ENCODE data around the gene C12orf60. TPM values are rescaled to one million over a fixed set of nuclear protein-coding genes. Genes with fewer than 3 reads are reported as not detected.

The C12orf60 gene
- total and polyA plus RNA-seq, 2 donors from 2014 or later: 2.0 to 4.5 TPM

DNA sequence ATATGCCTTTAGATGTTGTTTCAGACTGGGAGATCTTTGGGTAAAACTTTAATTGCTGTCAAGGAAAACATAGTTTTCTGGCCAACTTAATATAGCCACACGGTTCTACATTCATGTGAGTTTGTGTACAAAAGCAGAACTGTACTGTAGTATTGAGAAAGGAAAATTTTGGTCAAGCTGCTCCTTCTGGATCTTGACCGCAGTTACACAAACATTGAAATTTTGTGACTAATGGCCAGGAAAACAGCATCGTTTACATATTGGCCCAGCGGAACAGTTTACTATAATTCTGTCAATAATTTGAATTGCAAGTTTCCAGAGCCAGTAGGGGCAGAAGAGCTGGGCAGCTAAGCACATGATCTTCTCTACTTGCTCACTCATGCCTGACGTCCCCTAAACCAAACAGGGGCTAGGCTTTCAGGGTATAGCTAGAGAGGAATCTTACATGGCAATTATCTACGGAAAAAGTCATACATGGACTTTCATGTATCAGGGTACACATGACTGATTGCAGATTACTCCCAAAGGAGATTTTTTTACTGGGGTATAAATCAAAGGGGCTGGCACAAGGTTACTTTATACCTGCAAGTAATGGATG, 51.2 kb downstream of the C12orf60 start:
- Histone ChIP-seq H3K9ac (ENCODE audit: low read length in 3 of 3) (no peak overlapping the region), H3K27me3 (ENCODE audit: control insufficient read depth, insufficient read depth, low read length) (no peaks in the 10 kb centered on the region), H3K4me1 (ENCODE audit: control insufficient read depth in 2 of 3, insufficient read depth in 2 of 3, low read depth in 1 of 3, low read length in 3 of 3) (peaks cover 0 to 4% (median 0%) of the 10 kb centered on the region in 3 donors), H3K36me3 (ENCODE audit: control insufficient read depth in 2 of 3, insufficient read depth in 3 of 3, low read length in 3 of 3) (no peaks in the 10 kb centered on the region), H3K27ac (ENCODE audit: low read depth in 2 of 2, low read length in 2 of 2) (no peak overlapping the region), H3K4me3 (ENCODE audit: low read length in 3 of 3) (no peak overlapping the region), H3K9me3 (ENCODE audit: control insufficient read depth in 2 of 3, insufficient read depth in 1 of 3, low read length in 3 of 3) (peaks cover 0 to 10% (median 1%) of the 10 kb centered on the region in 3 donors)
- TF ChIP-seq, protein P1, sequence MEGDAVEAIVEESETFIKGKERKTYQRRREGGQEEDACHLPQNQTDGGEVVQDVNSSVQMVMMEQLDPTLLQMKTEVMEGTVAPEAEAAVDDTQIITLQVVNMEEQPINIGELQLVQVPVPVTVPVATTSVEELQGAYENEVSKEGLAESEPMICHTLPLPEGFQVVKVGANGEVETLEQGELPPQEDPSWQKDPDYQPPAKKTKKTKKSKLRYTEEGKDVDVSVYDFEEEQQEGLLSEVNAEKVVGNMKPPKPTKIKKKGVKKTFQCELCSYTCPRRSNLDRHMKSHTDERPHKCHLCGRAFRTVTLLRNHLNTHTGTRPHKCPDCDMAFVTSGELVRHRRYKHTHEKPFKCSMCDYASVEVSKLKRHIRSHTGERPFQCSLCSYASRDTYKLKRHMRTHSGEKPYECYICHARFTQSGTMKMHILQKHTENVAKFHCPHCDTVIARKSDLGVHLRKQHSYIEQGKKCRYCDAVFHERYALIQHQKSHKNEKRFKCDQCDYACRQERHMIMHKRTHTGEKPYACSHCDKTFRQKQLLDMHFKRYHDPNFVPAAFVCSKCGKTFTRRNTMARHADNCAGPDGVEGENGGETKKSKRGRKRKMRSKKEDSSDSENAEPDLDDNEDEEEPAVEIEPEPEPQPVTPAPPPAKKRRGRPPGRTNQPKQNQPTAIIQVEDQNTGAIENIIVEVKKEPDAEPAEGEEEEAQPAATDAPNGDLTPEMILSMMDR (IDR thresholded peaks at IDR 0.05; ENCODE audit: borderline replicate concordance, extremely low read depth, insufficient read depth): no peak
- intact Hi-C loops (cut with DNase I): no loop called here
- DNase-seq: peak in 3 of 5 donors; percentile 50 to 77 (median 76)
- FAIRE-seq: no peak

DNA sequence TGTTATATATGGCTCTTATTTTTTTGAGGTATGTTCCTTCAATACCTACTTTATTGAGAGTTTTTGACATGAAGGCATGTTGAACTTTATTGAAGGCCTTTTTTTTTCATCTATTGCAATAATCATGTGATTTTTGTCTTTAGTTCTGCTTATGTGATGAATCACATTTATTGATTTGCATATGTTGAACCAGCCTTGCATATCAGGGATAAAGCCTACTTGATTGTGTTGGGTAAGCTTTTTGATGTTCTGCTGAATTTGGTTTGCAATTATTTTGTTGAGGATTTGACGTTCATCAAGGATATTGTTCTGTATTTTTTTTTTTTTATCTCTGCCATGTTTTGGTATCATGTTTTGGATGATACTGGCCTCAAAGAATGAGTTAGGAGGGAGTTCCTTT, 55.0 kb downstream of the C12orf60 start:
- TF ChIP-seq, protein P1 (IDR thresholded peaks at IDR 0.05; ENCODE audit: borderline replicate concordance, extremely low read depth, insufficient read depth): no peak
- H3K4me1 ChIP-seq (ENCODE audit: control insufficient read depth in 2 of 3, insufficient read depth in 2 of 3, low read depth in 1 of 3, low read length in 3 of 3): peaks cover 0 to 4% (median 0%) of the 10 kb centered on the region in 3 donors
- no peaks in the 10 kb centered on the region for H3K27me3 ChIP-seq (ENCODE audit: control insufficient read depth, insufficient read depth, low read length)
- peaks cover 1 to 16% (median 4%) of the 10 kb centered on the region in 3 donors for H3K9me3 ChIP-seq (ENCODE audit: control insufficient read depth in 2 of 3, insufficient read depth in 1 of 3, low read length in 3 of 3)
- DNase-seq (no peak), FAIRE-seq (no peak)
- no peak overlapping the region for H3K27ac ChIP-seq (ENCODE audit: low read depth in 2 of 2, low read length in 2 of 2)
- H3K9ac ChIP-seq (ENCODE audit: low read length in 3 of 3): no peak overlapping the region
- no peak overlapping the region for H3K4me3 ChIP-seq (ENCODE audit: low read length in 3 of 3)
- H3K36me3 ChIP-seq (ENCODE audit: control insufficient read depth in 2 of 3, insufficient read depth in 3 of 3, low read length in 3 of 3): no peaks in the 10 kb centered on the region
- intact Hi-C loops (cut with DNase I): no loop called here

DNA sequence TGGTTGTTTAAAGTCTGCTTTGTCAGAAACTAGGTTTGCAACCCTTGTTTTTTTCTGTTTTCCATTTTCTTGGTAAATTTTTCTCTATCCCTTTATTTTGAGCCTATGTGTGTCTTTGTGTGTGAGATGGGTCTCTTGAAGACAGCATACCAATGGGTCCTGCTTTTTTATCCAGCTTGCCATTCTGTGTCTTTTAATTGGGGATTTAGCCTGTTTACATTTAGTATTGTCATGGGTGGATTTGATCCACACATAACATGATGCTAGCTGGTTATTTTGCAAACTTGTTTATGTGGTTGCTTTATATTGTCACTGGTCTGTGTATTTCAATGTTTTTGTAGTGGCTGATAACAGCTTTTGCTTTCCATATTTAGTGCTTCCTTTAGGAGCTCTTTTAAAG, 57.0 kb downstream of the C12orf60 start:
- FAIRE-seq (no peak), DNase-seq (no peak)
- no peaks in the 10 kb centered on the region for H3K4me1 ChIP-seq (ENCODE audit: control insufficient read depth in 2 of 3, insufficient read depth in 2 of 3, low read depth in 1 of 3, low read length in 3 of 3)
- no peak overlapping the region for H3K9ac ChIP-seq (ENCODE audit: low read length in 3 of 3)
- intact Hi-C loops (cut with DNase I): no loop called here
- TF ChIP-seq, protein P1 (IDR thresholded peaks at IDR 0.05; ENCODE audit: borderline replicate concordance, extremely low read depth, insufficient read depth): no peak
- no peaks in the 10 kb centered on the region for H3K36me3 ChIP-seq (ENCODE audit: control insufficient read depth in 2 of 3, insufficient read depth in 3 of 3, low read length in 3 of 3)
- H3K27me3 ChIP-seq (ENCODE audit: control insufficient read depth, insufficient read depth, low read length): no peaks in the 10 kb centered on the region
- peaks cover 1 to 16% (median 4%) of the 10 kb centered on the region in 3 donors for H3K9me3 ChIP-seq (ENCODE audit: control insufficient read depth in 2 of 3, insufficient read depth in 1 of 3, low read length in 3 of 3)
- no peak overlapping the region for H3K4me3 ChIP-seq (ENCODE audit: low read length in 3 of 3)
- no peak overlapping the region for H3K27ac ChIP-seq (ENCODE audit: low read depth in 2 of 2, low read length in 2 of 2)
